ENCODE measurements around the gene DGKQ.
"Not testable (repeated sequence)": the region's sequence is repeated elsewhere in the genome, so short reads cannot be mapped to it uniquely, and the experiment has no call there.

Gene DGKQ

DNA sequence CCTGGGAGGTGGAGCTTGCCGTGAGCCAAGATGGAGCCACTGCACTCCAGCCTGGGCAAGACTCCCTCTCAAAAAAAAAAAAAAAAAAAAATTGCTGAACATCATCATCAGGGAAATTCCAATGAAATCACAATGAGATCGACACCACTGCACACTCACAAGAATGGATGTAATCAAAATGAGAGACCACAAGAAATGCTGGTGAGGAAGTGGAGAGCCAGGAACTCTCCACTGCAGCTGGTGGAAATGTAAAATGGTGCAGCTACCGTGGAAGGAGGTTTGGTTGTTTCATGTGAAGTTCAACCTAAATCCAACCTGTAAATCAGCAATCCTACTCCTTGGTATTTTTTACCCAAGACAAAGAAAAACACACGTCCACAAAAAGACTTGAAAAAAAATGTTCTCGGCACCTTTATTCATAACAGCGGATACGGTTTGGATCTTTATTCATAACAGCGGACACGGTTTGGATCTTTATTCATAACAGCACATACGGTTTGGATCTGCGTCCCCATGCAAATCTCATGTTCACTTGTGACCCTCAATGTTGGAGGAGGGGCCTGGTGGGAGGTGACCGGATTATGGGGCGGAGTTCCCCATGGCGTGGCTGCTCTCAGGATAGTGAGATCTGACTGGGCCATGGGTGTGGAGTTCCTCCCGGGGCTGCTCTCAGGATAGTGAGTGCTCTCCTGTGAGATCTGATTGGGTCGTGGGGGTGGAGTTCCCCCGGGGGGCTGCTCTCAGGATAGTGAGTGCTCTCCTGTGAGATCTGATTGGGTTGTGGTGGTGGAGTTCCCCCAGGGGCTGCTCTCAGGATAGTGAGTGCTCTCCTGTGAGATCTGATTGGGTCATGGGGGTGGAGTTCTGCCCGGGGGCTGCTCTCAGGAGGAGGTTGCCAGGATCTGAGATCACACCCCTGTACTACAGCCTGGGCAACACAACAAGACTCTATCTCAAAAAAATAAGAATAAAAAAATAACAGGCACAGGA is 49.0 kb downstream of the DGKQ start:
- no peak for DNase-seq

DNA sequence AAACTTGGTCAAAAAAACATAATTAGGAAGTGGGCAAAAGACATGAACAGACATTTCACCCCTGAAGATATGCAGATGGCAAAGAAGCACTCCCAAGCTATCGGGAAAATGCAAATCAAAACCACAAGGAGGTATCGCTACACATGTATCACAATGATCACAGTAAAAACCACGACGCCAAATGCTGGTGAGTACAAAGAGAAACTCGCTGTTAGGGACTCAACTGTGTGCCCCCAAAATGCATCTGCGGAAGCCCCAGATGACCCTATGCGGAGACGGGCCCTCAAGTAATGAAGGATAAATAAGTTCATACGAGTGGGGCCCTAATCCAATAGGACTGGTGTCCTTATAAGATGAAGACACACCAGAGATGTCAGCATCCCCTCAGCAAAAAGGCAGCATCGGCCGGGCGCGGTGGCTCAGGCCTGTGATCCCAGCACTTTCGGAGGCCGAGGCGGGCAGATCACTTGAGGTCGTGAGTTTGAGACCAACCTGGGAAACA is 51.5 kb downstream of the DGKQ start:
- no peak for DNase-seq

DNA sequence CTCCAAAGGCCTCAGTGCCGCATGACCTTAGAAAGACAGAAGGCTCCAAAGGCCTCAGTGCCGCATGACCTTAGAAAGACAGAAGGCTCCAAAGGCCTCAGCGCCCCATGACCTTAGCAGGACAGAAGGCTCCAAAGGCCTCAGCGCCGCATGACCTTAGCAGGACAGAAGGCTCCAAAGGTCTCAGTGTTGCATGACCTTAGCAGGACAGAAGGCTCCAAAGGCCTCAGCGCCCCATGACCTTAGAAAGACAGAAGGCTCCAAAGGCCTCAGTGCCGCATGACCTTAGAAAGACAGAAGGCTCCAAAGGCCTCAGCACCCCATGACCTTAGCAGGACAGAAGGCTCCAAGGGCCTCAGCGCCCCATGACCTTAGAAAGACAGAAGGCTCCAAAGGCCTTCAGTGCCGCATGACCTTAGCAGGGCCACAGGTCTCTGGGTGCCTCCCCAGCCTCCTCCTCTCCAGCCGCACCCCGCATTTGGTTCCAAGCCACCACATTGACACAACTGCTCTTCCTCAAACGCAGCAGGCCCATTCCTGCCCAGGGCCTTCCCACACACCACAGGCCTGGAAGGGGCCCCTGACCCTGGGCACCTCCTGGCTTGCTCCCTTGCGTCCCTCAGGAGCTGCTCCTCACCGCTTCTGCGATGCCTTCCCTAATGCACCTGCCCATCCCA is 54.2 kb downstream of the DGKQ start:
- DNase-seq: not testable (repeated sequence)

DNA sequence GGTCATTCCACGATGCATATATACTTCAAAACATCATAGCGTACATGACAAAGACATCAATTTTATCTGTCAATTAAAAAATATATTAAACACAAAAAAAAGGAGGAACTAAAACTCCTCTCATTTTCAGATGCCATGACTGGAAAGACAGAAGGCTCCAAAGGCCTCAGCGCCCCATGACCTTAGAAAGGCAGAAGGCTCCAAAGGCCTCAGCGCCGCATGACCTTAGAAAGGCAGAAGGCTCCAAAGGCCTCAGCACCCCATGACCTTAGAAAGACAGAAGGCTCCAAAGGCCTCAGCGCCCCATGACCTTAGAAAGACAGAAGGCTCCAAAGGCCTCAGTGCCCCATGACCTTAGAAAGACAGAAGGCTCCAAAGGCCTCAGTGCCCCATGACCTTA is 54.8 kb downstream of the DGKQ start:
- not testable (repeated sequence) for DNase-seq

DNA sequence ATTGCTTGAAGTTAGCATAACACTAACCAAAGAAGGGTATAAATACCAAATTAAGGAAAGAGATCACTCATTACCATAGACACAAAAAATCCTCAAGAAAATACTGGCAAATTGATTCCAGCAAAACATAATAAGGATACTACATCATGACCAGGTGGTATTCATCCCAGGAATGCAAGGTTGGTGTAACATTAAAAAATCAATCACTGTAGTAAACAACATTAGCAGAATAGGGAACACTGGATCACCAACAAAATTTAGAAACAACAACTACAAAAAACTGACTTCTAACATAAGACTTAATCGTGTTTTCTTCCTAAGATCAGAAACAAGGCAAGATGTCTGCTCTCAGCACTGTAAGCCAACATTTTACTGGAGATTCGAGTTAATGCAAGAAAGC is 55.4 kb downstream of the DGKQ start:
- DNase-seq: no peak

DNA sequence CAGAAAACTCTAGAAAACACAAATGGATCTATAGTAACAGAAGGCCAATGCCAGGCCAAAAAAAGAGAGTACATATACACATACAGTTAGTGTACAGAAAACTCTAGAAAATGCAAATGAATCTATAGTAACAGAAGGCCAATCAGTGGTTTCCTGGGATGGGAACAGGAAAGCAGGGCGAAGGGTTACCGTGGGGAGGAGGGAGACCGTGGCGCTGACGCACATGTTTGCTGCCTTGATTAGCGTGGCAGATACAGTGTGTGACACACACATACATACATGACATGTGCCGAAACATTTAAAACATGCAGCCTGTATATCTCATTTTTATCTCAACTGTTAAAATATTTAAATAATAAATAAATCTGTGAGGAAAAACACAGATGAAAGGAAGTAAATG is 55.9 kb downstream of the DGKQ start:
- DNase-seq: no peak

DNA sequence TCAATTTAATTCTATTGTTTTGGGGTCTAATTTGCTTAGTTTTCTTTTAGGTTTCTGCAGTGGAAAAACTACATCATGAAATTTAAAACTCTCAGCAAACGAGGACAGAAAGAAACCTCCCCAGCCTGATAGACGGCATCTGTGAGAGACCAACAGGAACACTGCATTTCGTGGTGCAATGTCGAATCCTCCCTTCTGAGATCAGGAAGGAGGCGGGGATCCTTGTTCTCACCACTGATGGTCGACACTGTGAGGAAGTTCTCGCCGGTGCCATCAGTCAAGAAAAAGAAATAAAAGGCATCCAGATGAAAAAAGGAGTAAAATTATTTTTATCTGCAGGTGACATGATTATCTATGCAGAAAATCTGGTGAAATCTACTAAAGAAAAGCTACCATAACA is 57.8 kb downstream of the DGKQ start:
- DNase-seq: no peak

DNA sequence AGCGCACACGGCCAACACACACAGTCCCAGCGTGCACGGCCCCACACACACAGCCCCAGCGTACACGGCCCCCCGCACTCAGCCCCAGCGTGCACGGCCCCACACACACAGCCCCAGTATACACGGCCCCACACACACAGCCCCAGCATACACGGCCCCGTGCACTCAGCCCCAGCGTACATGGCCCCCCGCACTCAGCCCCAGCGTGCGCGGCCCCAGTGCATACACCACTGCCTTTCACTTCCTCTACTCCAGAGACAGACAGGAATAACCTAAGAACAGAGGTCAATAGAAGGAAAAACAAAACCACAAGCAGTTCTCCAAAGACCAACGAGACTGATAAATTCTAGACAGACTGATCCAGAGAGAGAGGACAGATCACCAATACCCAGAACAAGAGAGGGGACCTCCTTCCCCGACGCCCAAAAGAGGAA is 58.3 kb downstream of the DGKQ start:
- no peak for DNase-seq

DNA sequence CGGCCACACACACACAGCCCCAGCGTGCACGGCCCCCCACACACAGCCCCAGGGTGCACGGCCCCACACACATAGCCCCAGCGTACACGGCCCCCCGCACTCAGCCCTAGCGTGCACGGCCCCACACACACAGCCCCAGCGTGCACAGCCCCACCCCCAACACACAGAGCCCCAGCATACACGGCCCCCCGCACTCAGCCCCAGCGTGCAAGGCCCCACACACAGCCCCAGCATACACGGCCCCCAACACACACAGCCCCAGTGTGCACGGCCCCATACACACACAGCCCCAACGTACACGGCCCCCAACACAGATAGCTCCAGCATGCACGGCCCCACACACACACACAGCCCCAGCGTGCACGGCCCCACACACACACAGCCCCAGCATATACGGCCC is 58.8 kb downstream of the DGKQ start:
- DNase-seq: no peak

DNA sequence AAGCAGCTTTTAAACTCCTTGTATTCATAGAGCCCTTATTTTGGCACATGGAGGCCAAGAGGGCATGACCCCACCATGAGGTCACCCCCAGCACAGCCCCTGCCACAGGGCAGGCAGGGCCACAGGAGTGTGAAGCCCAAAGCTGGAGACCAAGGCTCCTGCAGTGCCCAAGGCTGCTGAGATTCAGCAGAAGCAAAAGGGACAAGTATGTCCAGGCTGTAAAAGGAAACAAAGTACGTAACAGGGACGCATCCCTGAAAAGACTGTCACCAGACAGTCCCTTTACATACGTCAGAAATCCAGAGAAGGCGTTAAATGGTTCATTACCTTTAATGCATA is 60.1 kb downstream of the DGKQ start:
- DNase-seq: no peak

DNA sequence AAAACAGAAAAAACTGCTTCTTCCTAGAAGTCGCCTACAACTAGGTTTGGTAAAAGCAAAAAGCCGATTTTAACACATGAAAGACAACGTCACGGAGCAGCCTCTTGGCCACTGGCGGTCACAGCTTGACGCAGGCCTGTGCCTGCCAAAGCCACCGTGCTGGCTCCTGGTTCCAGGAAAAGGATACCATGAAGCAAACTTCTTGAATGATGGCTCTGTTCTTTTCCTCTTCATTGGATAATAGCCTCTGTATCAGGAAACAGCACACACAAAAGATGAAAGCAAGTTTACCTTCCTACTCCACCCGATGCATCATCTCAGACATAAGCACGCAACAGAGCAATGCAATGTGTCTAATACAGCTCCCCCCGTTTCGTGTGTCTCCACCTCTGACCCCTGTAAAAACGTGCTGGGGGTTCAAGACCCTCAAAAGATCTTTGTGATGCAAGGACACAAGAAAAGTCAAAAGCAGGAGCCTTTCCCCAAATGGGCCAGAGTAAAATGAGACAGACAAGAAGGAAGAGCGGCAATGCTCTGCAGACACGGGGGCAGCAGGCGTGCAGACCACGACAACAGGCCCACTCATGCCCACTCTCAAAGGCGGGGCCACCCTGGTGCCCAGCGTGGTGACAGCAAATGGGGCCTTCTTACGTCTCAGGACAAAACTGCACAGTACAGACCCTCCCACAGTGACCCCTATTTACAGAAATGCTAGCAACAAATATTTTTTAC is 60.7 kb downstream of the DGKQ start:
- DNase-seq: no peak

DNA sequence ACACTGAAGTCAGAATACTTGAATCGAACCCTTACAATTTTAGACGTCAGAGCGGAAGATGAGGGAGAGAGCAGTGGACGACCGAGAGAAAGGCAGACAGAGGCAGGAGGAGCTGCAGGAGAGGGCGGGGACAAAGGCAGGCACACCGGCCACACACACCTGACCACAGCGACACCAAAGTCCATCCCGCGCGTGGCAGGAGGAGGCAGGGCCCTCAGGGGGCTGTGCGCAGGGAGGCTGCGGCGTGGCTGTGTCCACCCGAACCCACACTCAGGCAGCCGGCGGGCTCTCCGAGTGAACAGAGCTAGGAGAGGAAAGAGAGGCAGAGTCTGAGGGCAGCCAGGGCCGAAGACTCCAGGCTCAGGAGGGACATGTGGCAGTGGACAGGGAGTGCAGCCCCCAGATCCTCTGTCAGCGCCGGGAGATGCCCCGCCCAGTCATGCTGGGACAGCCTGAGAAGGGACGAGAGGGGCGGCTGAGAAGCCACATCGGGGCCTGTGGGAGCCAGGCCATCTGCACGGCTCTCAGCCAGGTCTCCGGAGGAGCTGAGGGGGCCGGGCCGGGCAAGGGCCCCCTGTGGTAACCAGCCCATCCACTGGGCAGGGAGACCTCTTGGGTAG is 61.4 kb downstream of the DGKQ start:
- no peak for DNase-seq

DNA sequence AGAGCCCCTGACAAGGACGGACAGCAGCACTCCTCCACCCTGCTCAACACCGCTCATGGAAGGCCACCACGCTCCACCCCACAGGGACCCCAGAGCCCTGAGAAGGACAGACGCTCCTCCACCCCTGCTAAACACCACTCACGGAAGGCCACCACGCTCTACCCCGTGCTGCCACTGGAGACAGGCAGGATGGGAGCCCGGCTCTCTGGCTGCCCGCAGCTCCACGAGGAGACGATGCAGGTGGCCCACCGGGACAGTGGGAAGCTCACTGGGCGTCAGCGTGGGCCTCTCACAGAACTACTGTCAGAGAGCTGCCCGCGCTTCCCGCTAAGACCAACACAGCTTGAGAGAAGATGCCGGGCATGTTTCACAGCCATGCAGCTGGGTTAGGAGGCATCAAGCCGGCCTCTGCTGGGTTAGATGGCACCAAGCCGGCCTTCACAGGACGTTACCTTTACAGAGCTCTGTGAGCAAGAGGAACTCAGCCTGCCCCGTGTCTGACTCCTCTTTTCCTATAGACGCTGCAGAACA is 62.1 kb downstream of the DGKQ start:
- no peak for DNase-seq

DNA sequence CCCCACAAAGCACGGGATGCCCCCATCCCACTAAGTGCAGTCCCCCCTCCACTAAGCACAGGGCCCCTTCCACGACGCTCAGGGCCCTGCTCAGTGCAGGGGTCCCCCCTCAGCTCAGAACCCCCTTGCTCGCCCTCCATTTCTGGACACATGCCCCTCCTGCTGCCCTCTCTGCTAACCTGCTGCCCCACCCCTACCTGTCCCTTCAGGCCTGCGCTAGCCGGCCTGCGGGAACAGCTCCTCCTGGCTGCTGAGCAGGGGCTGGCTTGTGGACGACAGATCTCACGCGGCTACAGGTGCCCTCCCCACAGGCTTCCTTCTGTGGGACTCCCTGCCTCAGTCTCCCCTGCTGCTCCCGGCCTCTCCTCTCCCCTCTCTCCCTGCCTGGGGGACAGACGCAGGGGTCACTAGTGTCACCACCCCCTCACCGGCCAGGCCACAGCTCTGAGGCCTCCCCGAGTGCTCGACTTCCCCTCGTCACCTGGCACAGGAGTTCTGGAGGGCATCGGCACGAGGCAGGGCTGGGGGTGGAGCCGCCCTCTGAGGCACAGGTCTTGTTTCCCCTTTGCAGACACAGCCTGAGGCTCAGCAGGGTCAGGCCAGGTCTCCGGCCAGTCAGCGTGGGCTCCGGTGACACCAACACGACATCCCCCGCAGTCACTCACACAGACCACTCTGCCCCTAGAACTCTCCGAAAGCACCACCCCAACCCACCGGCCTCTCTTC is 62.8 kb downstream of the DGKQ start:
- no peak for DNase-seq

DNA sequence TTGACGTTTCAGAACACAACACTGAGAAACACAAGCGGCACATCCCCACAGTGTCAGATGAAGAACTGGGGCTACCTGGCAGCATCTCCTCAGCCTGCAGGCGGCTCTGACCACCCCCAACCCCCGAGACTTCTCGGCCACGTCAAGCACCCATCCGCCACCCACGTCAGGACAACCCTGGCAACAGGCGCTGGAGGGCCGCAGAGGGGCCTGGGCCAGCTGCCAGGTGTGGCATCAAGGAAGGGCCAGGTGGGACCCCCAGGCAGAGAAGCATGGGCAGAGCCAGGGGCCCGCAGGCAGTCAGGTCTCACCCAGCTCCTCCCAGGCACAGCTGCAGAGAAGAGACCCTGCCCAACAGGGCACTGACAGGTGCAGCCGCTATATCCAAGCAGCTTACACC is 63.5 kb downstream of the DGKQ start:
- no peak for DNase-seq

DNA sequence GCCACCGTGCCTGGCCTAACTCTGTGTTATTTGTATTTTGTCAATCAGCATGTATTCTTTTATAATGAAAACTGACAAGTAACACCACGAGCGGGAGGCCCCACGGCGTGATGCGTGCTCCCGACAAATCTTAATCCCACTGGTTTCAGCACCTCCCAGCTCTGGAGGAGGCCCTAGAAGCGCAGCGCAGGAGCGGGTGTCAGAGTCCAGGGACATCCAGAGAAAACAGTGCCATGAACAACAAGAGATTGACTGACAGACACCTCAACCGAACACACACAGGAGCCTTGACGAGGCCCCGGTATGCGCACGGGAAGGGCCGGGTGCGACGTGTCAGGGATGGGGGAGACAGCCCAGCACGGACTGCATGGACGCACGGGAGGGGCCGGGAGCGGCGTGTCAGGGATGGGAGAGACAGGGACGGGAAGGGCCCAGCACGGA is 64.2 kb downstream of the DGKQ start:
- DNase-seq: no peak
